ENCODE data around the gene TNFRSF19. TPM values are rescaled to one million over a fixed set of nuclear protein-coding genes. Genes with fewer than 3 reads are reported as not detected.

The TNFRSF19 gene
- total and polyA plus RNA-seq, 2 of the 13 experiments (the other 11 are each of a cell fraction or from before 2014, with no cell fraction given) = 75.3 to 77.7 TPM

DNA sequence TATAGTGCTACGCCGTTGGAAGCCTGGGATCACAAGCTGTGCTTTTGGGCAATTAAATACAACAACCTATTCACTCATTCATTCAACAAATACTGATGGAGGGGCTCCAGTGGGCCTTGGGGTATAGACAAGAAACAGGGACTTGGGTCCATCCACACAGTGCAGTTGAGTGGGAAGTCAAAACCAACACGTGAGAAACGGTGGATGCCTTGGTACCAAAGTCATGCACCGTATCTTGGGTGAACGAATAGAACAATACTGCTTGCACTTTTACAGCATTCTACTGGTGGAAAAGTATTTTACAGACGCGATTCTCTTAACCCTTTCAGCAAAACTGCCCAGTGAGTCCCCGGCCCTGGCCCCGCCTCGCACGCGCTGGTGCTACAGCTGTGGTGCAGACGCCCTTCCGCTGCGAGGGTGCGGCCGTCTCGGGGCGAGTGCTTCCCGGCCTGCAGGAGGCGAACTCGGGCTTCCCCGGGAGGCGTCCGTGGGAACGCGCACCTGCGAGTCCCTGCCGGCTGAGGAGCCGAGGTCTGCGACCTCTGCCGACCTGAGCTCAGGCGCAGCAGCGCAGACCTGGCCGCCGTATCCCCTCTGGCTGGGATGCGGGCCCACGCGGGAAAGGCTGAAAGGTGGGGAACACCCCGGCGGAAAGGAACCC is 8.3 kb downstream of the TNFRSF19 start (continued):
- TF ChIP-seq ZNF816 (CRISPR knock-in tag; IDR thresholded peaks at IDR 0.05; ENCODE audit: borderline replicate concordance) (no peak), SCMH1 (CRISPR knock-in tag; IDR thresholded peaks at IDR 0.05; ENCODE audit: borderline replicate concordance) (no peak), ZNF256 (CRISPR knock-in tag; conservative IDR thresholded peaks at IDR 0.05) (peak; percentile 70; the same call in 1 of the 2 replicates), GTF2F1 (IDR thresholded peaks at IDR 0.05; ENCODE audit: low read length) (no peak), ZNF101 (CRISPR knock-in tag; IDR thresholded peaks at IDR 0.05; ENCODE audit: borderline replicate concordance, low read depth) (no peak), NFKBIZ (CRISPR knock-in tag; IDR thresholded peaks at IDR 0.05) (no peak), ZNF557 (CRISPR knock-in tag; IDR thresholded peaks at IDR 0.05) (0 out of 2 replicates have a peak, but pooled peaks have one; percentile 63), ZNF33A (CRISPR knock-in tag; IDR thresholded peaks at IDR 0.05; ENCODE audit: borderline replicate concordance) (no peak), HDAC1 (CRISPR knock-in tag; IDR thresholded peaks at IDR 0.05) (peak; percentile 78; the same call in 1 of the 2 replicates), RELA (CRISPR knock-in tag; IDR thresholded peaks at IDR 0.05) (no peak)
- TF ChIP-seq, protein P1, sequence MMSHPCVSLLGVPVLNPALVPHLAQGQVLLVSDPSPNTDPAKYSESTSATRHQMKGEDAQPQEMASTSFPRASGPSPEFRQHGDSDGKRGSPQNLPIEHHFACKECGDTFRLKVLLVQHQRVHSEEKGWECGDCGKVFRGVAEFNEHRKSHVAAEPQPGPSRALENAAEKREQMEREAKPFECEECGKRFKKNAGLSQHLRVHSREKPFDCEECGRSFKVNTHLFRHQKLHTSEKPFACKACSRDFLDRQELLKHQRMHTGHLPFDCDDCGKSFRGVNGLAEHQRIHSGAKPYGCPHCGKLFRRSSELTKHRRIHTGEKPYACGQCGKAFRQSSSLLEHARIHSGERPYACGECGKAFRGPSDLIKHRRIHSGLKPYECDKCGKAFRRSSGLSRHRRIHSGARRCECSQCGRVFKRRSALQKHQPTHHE (CRISPR knock-in tag; IDR thresholded peaks at IDR 0.05; ENCODE audit: borderline replicate concordance) = no peak
- TF ChIP-seq, protein P2, sequence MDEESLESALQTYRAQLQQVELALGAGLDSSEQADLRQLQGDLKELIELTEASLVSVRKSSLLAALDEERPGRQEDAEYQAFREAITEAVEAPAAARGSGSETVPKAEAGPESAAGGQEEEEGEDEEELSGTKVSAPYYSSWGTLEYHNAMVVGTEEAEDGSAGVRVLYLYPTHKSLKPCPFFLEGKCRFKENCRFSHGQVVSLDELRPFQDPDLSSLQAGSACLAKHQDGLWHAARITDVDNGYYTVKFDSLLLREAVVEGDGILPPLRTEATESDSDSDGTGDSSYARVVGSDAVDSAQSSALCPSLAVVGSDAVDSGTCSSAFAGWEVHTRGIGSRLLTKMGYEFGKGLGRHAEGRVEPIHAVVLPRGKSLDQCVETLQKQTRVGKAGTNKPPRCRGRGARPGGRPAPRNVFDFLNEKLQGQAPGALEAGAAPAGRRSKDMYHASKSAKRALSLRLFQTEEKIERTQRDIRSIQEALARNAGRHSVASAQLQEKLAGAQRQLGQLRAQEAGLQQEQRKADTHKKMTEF (CRISPR knock-in tag; IDR thresholded peaks at IDR 0.05) = peak; percentile 64; the same call in 1 of the 2 replicates
- TF ChIP-seq, protein P3, sequence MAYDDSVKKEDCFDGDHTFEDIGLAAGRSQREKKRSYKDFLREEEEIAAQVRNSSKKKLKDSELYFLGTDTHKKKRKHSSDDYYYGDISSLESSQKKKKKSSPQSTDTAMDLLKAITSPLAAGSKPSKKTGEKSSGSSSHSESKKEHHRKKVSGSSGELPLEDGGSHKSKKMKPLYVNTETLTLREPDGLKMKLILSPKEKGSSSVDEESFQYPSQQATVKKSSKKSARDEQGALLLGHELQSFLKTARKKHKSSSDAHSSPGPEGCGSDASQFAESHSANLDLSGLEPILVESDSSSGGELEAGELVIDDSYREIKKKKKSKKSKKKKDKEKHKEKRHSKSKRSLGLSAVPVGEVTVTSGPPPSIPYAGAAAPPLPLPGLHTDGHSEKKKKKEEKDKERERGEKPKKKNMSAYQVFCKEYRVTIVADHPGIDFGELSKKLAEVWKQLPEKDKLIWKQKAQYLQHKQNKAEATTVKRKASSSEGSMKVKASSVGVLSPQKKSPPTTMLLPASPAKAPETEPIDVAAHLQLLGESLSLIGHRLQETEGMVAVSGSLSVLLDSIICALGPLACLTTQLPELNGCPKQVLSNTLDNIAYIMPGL (CRISPR knock-in tag; IDR thresholded peaks at IDR 0.05; ENCODE audit: borderline replicate concordance in 1 of 2, low read depth in 1 of 2) = peak; percentile 82 to 87; a peak in 3 of 4 replicates
- TF ChIP-seq, protein P4, sequence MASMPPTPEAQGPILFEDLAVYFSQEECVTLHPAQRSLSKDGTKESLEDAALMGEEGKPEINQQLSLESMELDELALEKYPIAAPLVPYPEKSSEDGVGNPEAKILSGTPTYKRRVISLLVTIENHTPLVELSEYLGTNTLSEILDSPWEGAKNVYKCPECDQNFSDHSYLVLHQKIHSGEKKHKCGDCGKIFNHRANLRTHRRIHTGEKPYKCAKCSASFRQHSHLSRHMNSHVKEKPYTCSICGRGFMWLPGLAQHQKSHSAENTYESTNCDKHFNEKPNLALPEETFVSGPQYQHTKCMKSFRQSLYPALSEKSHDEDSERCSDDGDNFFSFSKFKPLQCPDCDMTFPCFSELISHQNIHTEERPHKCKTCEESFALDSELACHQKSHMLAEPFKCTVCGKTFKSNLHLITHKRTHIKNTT (CRISPR knock-in tag; IDR thresholded peaks at IDR 0.05) = no peak
